Neural crest cell (in vitro differentiated cells): ENCODE data around the gene TNFAIP1. TPM values are rescaled to one million over a fixed set of nuclear protein-coding genes. Genes with fewer than 3 reads are reported as not detected.

Source experiments
- DNase-seq: peaks from one replicate; pipeline ENCODE4 v3.0.0; 2021; ENCODE audit warnings: low read depth, mixed read lengths, low spot score
- H3K27ac Mint-ChIP-seq: one replicate; pipeline ENCODE4 v1.8.0; 2021; ENCODE audit warnings: mild to moderate bottlenecking, mixed read lengths; ENCODE audit not compliant: unreplicated experiment
- H3K27me3 Mint-ChIP-seq: 2 replicates; pipeline ENCODE4 v1.8.0; 2021; ENCODE audit warnings: low read depth, mild to moderate bottlenecking, mixed read lengths
- H3K36me3 Mint-ChIP-seq: 2 replicates; pipeline ENCODE4 v1.8.0; 2021; ENCODE audit warnings: low read depth, mild to moderate bottlenecking, mixed read lengths
- H3K4me1 Mint-ChIP-seq: 2 replicates; pipeline ENCODE4 v1.8.0; 2021; ENCODE audit warnings: mixed read lengths
- H3K4me3 Mint-ChIP-seq: one replicate; pipeline ENCODE4 v1.8.0; 2021; ENCODE audit warnings: mild to moderate bottlenecking, mixed read lengths
- H3K9me3 Mint-ChIP-seq: 2 replicates; pipeline ENCODE4 v1.8.0; 2021; ENCODE audit warnings: mixed read lengths
- CTCF ChIP-seq: fragments of 200-600 bp; sonication (generic); conservative IDR thresholded peaks from 2 replicates; pipeline ENCODE4 v1.5.0; 2021; ENCODE audit warnings: antibody characterized with exemption, mild to moderate bottlenecking
- total RNA-seq: library from RNA; stranded (reverse); gene quantifications from 2 replicates; pipeline ENCODE4 v1.2.1, GENCODE V29; 2021

The TNFAIP1 gene
- total RNA-seq, 1 donor from 2014 or later: 38.2 TPM

GRCh38 chr17:28295677-28296578 is 39.6 kb upstream of the TNFAIP1 start:
- H3K27me3 Mint-ChIP-seq: peaks cover 15% of the 10 kb centered on the region
- no peak overlapping the region for H3K27ac Mint-ChIP-seq
- TF ChIP-seq CTCF: no peak
- no peak overlapping the region for H3K4me3 Mint-ChIP-seq
- H3K4me1 Mint-ChIP-seq: peaks cover 9% of the 10 kb centered on the region
- no peaks in the 10 kb centered on the region for H3K9me3 Mint-ChIP-seq
- H3K36me3 Mint-ChIP-seq: no peaks in the 10 kb centered on the region
- DNase-seq: no peak

- peaks cover 4% of the 10 kb centered on the region for H3K27me3 Mint-ChIP-seq
- no peak for TF ChIP-seq CTCF
- H3K9me3 Mint-ChIP-seq: no peaks in the 10 kb centered on the region
- H3K27ac Mint-ChIP-seq: no peak overlapping the region
- H3K36me3 Mint-ChIP-seq: no peaks in the 10 kb centered on the region
- no peak for DNase-seq
- peaks cover 9% of the 10 kb centered on the region for H3K4me1 Mint-ChIP-seq
- no peak overlapping the region for H3K4me3 Mint-ChIP-seq
These were observed 37.1 kb upstream of the TNFAIP1 start for GRCh38 chr17:28298449-28298848.

DNA sequence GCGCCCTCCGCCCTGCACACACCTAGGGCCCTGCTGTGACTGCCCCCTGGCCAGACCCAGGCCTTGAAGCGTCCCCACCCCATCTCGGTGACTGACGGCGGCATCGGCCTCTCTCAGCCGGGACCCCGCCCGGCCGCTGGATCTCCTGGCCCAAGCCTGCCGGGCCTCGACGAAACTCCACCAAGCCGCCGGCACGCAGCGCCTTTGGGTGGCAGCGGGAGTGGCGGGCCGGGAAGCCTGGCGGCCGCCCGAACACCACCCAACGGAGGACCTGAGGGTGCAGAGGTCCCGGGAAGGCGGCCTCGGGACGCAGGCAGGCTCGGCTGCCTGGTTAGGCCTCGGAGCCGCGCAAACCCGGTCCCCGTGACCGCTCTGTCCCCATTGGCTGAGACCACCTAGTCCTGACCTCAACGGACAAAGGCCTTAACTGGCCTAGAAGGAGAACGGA is 28.6 kb upstream of the TNFAIP1 start:
- no peak for TF ChIP-seq CTCF
- no peak for DNase-seq
- H3K4me1 Mint-ChIP-seq: no peaks in the 10 kb centered on the region

DNA sequence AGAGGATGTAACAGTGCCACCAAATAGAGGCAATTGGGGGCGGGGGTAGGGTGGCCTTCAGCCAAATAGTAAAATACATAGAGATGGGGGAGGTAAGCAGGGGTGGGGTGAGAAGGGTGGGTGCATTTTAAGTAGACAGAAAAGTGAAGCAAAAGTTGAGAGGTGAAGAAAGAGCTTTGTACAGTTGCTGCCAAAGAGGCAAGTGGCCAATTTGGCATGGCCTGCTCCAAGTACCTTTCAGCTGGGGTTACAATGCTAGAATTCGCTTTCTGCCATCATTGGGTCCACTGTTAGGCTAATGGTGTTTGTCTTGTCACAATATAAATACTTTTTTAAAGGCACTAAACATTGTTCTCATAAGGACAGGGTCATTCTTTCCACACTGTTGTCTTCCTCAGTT is 21.7 kb upstream of the TNFAIP1 start:
- no peak overlapping the region for H3K27ac Mint-ChIP-seq
- H3K4me3 Mint-ChIP-seq: no peak overlapping the region
- no peak for DNase-seq
- H3K4me1 Mint-ChIP-seq: peaks cover 21% of the 10 kb centered on the region
- no peaks in the 10 kb centered on the region for H3K9me3 Mint-ChIP-seq
- H3K27me3 Mint-ChIP-seq: no peaks in the 10 kb centered on the region
- H3K36me3 Mint-ChIP-seq: no peaks in the 10 kb centered on the region
- TF ChIP-seq CTCF: no peak

More for the DNA sequence above, 28.6 kb upstream of the TNFAIP1 start:
- Mint-ChIP-seq H3K27ac (no peak overlapping the region), H3K36me3 (no peaks in the 10 kb centered on the region), H3K4me3 (no peak overlapping the region), H3K9me3 (no peaks in the 10 kb centered on the region), H3K27me3 (no peaks in the 10 kb centered on the region)

DNA sequence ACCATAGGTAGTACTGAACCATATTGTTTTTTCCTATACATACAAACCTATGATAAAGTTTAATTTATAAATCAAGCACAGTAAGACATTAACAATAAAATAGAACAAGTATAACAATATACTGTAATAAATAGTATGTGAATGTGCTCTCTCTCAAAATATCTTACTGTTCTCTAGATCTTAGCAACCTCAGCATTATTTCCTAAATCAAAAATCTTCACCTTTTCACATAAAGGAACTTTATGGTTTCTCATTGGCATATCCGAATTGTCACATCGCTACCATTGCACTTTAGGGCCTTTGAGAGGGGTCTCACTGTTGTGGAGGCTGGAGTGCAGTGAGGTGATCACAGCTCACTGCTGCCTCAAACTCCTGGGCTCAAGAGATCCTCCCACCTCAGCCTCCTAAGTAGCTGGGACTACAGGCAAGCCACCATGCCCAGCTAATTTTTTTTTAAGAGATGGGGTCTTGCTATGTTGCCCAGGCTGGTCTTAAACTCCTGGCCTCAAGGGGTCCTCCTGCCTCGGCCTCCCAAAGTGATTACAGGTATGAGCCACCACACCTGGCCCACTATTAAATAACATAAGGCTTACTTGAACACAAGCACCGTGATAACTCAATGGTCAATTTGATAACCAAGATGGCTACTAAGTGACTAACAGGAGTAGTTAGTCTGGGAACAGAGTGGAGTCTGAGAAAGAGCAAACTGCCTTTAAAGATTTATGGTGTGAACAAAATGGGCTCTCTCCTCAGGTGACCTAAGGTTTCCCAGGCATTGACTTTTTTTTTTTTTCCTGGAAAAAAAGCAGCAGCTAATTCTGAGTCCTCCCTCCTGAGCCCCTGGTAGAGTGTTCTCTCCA is 19.5 kb upstream of the TNFAIP1 start:
- Mint-ChIP-seq H3K4me3 (peak overlapping the region; percentile 49), H3K36me3 (peaks cover 2% of the 10 kb centered on the region), H3K9me3 (no peaks in the 10 kb centered on the region), H3K27me3 (no peaks in the 10 kb centered on the region), H3K27ac (no peak overlapping the region), H3K4me1 (peaks cover 36% of the 10 kb centered on the region)
- no peak for DNase-seq
- no peak for TF ChIP-seq CTCF
